GM21381 (cell line): ENCODE results near the gene MAGEH1.

ENCODE experiments used
- ATAC-seq: cut with Tn5 transposase; IDR thresholded peaks from one replicate; pipeline ENCODE4 v1.9.1; 2021; ENCODE audit warnings: mild to moderate bottlenecking, moderate library complexity; ENCODE audit not compliant: unreplicated experiment

MAGEH1 gene

GRCh38 chrX:55490121-55490520 is 38.2 kb downstream of the MAGEH1 start:
- ATAC-seq = no peak

GRCh38 chrX:55490974-55491373 is 39.0 kb downstream of the MAGEH1 start:
- ATAC-seq = no peak
